ENCODE results near the gene TM9SF4.

TM9SF4 gene

DNA sequence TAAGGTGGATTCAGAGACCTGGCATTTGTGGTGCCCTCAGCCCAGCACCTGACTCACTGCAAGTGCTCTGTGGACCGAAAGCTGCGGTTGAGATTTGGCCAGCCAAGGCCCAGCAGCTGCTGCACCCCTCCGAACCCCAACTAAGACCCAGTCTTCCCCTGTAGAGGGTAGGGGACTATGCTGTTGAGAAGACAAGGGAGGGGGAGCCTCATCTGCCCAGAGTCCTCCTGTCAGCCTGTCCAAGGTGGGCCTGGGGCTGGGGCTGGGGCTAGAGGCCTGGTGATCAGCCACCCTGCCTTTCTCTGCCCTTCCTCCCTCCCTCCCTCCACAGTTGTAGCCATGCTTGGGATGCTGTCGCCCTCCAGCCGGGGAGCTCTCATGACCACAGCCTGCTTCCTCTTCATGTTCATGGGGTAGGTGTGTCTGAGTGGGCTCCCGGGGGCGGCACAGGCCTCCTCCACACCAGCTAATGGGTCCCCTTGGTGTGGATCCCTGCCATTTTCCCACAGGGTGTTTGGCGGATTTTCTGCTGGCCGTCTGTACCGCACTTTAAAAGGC lies 40.9 kb downstream of the TM9SF4 start:
- Histone ChIP-seq H3K36me3 (ENCODE audit: control insufficient read depth, insufficient read depth, low read length) (no peaks in the 10 kb centered on the region), H3K9me3 (ENCODE audit: control insufficient read depth, low read length) (no peaks in the 10 kb centered on the region), H3K27me3 (ENCODE audit: control insufficient read depth, insufficient read depth, low read length) (no peaks in the 10 kb centered on the region), H3K27ac (no peak overlapping the region), H2AFZ (no peak overlapping the region), H3K79me2 (no peaks in the 10 kb centered on the region), H3K4me1 (no peaks in the 10 kb centered on the region), H3K4me3 (ENCODE audit: low read depth, low read length) (no peak overlapping the region), H3K4me2 (ENCODE audit: low read length) (no peak overlapping the region), H3K9ac (no peak overlapping the region)
- TF ChIP-seq, protein P1, sequence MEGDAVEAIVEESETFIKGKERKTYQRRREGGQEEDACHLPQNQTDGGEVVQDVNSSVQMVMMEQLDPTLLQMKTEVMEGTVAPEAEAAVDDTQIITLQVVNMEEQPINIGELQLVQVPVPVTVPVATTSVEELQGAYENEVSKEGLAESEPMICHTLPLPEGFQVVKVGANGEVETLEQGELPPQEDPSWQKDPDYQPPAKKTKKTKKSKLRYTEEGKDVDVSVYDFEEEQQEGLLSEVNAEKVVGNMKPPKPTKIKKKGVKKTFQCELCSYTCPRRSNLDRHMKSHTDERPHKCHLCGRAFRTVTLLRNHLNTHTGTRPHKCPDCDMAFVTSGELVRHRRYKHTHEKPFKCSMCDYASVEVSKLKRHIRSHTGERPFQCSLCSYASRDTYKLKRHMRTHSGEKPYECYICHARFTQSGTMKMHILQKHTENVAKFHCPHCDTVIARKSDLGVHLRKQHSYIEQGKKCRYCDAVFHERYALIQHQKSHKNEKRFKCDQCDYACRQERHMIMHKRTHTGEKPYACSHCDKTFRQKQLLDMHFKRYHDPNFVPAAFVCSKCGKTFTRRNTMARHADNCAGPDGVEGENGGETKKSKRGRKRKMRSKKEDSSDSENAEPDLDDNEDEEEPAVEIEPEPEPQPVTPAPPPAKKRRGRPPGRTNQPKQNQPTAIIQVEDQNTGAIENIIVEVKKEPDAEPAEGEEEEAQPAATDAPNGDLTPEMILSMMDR (IDR thresholded peaks at IDR 0.05): no peak

DNA sequence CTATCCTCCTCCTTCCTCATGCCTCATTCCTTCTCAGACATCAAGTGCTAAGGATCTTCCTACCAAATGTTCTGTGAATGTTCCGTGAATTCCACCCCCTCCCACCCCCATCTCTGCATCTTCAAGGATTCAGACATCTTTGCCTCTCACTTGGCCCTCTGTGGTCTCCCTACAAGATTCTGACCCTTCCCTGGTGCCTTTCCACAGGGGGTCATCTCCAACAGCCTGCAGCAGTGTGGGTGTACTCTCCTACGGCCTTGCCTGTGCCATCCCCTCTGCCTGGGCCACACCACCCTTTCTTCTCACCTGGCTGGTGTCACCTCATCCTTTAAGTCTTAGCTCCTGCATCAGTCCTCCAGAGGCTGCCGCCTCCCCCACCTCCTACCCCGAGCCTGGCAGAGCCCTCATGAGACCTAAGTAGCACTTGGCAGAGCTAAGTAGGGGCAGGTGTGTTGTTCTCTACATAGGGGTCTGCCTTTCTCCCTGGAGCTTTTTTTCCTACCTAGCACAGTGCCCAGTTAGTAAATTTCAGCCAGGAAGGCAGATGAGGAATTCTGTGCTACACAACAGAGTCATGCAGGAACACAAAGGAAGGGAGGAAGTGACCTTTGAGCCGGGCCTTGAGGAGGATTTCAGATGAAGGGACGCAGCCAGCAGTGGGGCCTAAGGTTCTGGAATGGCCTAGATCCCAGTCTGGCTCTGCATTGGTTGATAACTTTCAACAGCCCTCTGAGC lies 43.1 kb downstream of the TM9SF4 start:
- H3K27ac ChIP-seq: no peak overlapping the region
- H3K9ac ChIP-seq: no peak overlapping the region
- no peaks in the 10 kb centered on the region for H3K36me3 ChIP-seq (ENCODE audit: control insufficient read depth, insufficient read depth, low read length)

DNA sequence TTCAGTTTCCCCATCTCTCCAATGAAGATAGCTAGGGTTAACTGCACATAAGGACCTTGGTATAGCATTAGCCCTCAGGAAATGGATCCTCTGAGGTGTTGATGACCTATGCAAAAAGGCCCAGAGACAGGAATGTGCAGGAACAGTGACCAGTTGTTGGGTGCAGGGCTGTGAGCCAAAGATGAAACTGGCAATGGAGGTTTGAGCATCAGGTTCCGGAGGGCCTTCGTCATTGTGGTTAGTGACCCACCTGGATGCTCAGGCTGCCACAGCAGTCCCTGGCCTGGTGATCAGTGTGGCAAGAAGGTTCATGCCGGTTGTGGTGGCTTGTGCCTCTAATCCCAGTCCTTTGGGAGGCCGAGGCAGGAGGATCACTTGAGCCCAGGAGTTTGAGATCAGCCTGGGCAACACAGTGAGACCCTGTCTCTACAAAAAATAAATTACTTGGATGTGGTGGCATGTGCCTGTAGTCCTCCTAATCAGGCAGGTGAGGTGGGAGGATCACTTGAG lies 43.7 kb downstream of the TM9SF4 start:
- no peak overlapping the region for H3K27ac ChIP-seq
- TF ChIP-seq, protein P1 (IDR thresholded peaks at IDR 0.05): no peak
- no peaks in the 10 kb centered on the region for H3K4me1 ChIP-seq
- H3K4me2 ChIP-seq (ENCODE audit: low read length): no peak overlapping the region
- H3K27me3 ChIP-seq (ENCODE audit: control insufficient read depth, insufficient read depth, low read length): no peaks in the 10 kb centered on the region
- no peak overlapping the region for H3K9ac ChIP-seq
- H2AFZ ChIP-seq: no peak overlapping the region
- H3K79me2 ChIP-seq: no peaks in the 10 kb centered on the region
- H3K9me3 ChIP-seq (ENCODE audit: control insufficient read depth, low read length): no peaks in the 10 kb centered on the region
- H3K4me3 ChIP-seq (ENCODE audit: low read depth, low read length): no peak overlapping the region
- H3K36me3 ChIP-seq (ENCODE audit: control insufficient read depth, insufficient read depth, low read length): no peaks in the 10 kb centered on the region

More for the DNA sequence above, 43.1 kb downstream of the TM9SF4 start:
- TF ChIP-seq, protein P1 (IDR thresholded peaks at IDR 0.05): no peak
- Histone ChIP-seq H3K4me2 (ENCODE audit: low read length) (no peak overlapping the region), H3K4me3 (ENCODE audit: low read depth, low read length) (no peak overlapping the region), H3K9me3 (ENCODE audit: control insufficient read depth, low read length) (no peaks in the 10 kb centered on the region), H2AFZ (no peak overlapping the region), H3K4me1 (no peaks in the 10 kb centered on the region), H3K27me3 (ENCODE audit: control insufficient read depth, insufficient read depth, low read length) (no peaks in the 10 kb centered on the region), H3K79me2 (no peaks in the 10 kb centered on the region)

DNA sequence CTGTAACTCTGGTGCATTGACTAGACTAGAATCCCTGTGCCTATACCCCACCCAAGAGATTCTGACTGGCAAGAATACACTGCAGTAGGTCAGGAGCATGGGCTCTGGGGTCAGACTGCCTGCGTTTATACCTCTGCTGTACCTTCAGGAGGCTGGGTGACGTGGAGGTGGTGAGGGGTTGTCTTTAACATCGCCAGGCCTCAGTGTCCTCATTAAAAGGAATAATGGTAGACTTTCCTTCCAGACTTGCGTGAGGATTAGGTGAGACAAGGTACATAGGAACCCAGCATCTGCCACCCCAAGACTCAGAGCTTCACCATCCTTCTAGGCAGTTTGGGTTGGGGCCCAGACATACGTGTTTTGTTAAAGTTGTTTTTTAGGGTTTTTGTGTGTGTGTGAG lies 44.3 kb downstream of the TM9SF4 start:
- H3K27ac ChIP-seq: no peak overlapping the region
- H3K36me3 ChIP-seq (ENCODE audit: control insufficient read depth, insufficient read depth, low read length): no peaks in the 10 kb centered on the region
- H3K4me1 ChIP-seq: no peaks in the 10 kb centered on the region
- TF ChIP-seq, protein P1 (IDR thresholded peaks at IDR 0.05): no peak
- H3K4me3 ChIP-seq (ENCODE audit: low read depth, low read length): no peak overlapping the region
- H3K4me2 ChIP-seq (ENCODE audit: low read length): no peak overlapping the region
- H3K79me2 ChIP-seq: no peaks in the 10 kb centered on the region
- H3K27me3 ChIP-seq (ENCODE audit: control insufficient read depth, insufficient read depth, low read length): no peaks in the 10 kb centered on the region
- no peak overlapping the region for H2AFZ ChIP-seq
- H3K9me3 ChIP-seq (ENCODE audit: control insufficient read depth, low read length): no peaks in the 10 kb centered on the region
- no peak overlapping the region for H3K9ac ChIP-seq

Measured in parathyroid adenoma (tissue), 2 donors.